T-helper 2 cell treated with Interferon-gamma antibody and Interleukin-4, amounts not matched to agents 5 μg/mL and 100 μg/mL, for 36 hours (primary cell): ENCODE results near the gene ATP5F1D.
A peak's percentile ranks its signal among the peaks of the same experiment; 100 is the strongest.

Experiments used
- DNase-seq: peaks from one replicate; pipeline ENCODE4 v3.0.0; 2021; ENCODE audit warnings: low spot score
- H3K27ac Mint-ChIP-seq: one replicate; pipeline ENCODE4 v1.8.0; 2021; ENCODE audit warnings: mild to moderate bottlenecking, mixed read lengths
- H3K27me3 Mint-ChIP-seq: one replicate; pipeline ENCODE4 v1.8.0; 2021; ENCODE audit warnings: low read depth, mixed read lengths
- H3K36me3 Mint-ChIP-seq: one replicate; pipeline ENCODE4 v1.8.0; 2021; ENCODE audit warnings: low read depth, mixed read lengths
- H3K4me1 Mint-ChIP-seq: one replicate; pipeline ENCODE4 v1.8.0; 2021; ENCODE audit warnings: low read depth, mixed read lengths
- H3K4me3 Mint-ChIP-seq: one replicate; pipeline ENCODE4 v1.8.0; 2022; ENCODE audit warnings: mild to moderate bottlenecking, moderate library complexity, mixed read lengths
- H3K9me3 Mint-ChIP-seq: one replicate; pipeline ENCODE4 v1.8.0; 2021; ENCODE audit warnings: mixed read lengths

The ATP5F1D gene

DNA sequence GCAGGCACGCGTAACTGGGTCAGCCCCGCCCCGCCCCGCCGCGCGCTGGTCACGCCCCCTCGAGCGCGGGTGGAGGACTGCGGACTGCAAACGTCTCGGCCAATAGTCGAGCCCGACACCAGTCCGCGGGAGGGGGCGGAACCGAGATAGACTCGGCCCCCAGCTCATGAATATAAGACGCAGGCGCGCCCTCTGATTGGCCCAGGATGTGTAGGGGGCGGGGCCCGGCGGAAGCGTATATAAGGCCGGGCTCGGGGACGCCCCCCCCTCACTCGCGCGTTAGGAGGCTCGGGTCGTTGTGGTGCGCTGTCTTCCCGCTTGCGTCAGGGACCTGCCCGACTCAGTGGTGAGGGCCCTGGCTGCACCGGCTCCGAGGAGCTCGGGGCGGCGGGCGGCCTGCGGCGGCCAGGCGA is 27.5 kb downstream of the ATP5F1D start, which contains the start of gene CIRBP:
Gene CIRBP, plus strand, starts transcription at position 268 of the 413 bp plus-strand sequence. CDS start 1,602 bp downstream, outside the sequence.
- Mint-ChIP-seq H3K36me3 (peaks cover 40% of the 10 kb centered on the region), H3K4me1 (peaks cover 39% of the 10 kb centered on the region), H3K27ac (peak within 1 kb of the TSS; percentile 89), H3K27me3 (peaks cover 3% of the 10 kb centered on the region), H3K4me3 (peak within 1 kb of the TSS; percentile 83), H3K9me3 (no peaks in the 10 kb centered on the region)
- peak; percentile 100 for DNase-seq

DNA sequence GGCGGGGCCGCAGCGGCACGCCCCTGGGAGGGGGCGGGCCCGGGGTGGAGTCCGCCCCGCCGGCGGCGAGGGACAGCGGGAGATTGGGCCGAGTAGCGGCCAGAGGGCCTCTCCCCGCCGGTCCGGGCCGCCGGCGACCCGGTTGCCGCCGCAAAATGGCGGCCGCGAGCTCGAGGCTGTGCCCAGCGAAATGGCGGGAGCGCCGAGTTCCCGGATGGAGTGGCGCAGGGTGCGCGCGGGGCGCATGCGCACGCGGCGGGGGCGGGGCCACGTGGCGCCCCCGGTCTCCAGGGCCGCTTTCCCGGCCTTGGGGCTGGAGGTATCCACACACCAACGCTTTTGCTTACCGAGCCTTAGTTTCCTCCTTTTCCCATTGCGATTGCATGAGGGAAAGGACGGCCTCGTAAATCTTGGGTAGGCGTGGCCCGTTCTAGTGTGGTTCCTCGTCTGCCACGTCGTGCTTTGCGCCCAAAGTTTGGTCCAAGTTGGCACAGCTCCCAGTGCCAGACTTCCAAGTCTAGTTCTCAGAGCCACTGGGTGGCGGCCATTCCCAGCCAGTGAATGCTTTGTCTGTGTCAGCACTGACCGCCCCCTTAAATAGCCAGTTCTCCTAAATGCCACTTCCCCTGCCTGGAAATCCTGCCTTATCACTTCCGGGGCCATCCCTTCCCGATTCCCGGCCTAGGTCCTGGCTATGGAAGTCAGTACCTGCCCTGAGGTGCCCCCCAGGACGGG is 28.1 kb downstream of the ATP5F1D start:
- Mint-ChIP-seq H3K4me3 (peak overlapping the region; percentile 83), H3K4me1 (peaks cover 39% of the 10 kb centered on the region), H3K27ac (peak overlapping the region; percentile 87), H3K9me3 (no peaks in the 10 kb centered on the region), H3K36me3 (peaks cover 44% of the 10 kb centered on the region), H3K27me3 (peaks cover 3% of the 10 kb centered on the region)
- DNase-seq, result peak; percentile 86

DNA sequence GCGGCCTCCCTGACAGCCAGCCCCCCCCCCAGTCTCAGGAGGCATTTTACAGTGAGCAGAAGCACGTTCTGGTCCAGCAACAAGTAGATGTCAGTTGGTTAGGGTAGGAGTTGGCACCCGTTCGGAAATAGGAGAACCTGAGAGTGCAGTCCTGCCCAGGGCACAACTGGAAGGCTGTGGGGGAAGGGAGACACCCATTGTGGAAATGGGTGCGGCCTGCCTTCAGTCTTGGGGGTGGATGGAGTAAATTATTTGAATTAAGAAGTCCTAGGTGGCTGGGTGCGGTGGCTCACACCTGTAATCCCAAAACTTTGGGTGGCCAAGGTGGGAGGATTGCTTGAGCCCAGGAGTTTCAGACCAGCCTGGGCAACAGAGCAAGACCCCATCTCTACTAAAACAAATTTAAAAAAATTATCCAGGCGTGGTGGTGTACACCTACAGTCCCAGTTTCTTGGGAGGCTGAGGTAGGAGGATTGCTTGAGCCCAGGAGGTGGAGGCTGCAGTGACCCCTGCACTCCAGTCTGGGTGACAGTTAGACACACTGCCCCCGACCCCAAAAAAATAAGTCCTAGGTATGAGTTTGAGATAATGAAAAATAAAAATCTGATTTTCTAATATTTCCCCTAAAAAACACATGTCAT is 28.8 kb downstream of the ATP5F1D start:
- H3K27me3 Mint-ChIP-seq, result peaks cover 3% of the 10 kb centered on the region
- peaks cover 36% of the 10 kb centered on the region for H3K4me1 Mint-ChIP-seq
- DNase-seq, result no peak
- H3K36me3 Mint-ChIP-seq, result peaks cover 44% of the 10 kb centered on the region
- H3K27ac Mint-ChIP-seq, result peak overlapping the region; percentile 87
- no peaks in the 10 kb centered on the region for H3K9me3 Mint-ChIP-seq
- H3K4me3 Mint-ChIP-seq, result peak overlapping the region; percentile 83

DNA sequence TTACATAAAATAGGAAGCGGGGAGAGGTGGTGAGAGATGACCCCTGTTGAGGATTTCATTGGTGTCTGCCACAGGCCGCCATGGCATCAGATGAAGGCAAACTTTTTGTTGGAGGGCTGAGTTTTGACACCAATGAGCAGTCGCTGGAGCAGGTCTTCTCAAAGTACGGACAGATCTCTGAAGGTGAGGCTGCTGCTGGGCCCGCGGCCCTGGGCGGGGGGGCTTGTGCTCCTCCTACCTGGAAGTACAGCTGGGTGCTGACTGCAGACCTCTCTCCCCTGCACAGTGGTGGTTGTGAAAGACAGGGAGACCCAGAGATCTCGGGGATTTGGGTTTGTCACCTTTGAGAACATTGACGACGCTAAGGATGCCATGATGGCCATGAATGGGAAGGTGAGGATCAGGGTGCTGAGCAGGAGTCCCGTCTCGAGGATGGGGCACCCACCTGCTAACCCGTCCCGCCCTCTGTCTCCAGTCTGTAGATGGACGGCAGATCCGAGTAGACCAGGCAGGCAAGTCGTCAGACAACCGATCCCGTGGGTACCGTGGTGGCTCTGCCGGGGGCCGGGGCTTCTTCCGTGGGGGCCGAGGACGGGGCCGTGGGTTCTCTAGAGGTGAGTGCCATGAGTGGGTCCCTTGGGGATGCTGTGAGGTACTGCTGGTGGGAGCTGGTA is 29.4 kb downstream of the ATP5F1D start:
- Mint-ChIP-seq H3K27ac (peak overlapping the region; percentile 87), H3K4me3 (peak overlapping the region; percentile 83), H3K9me3 (no peaks in the 10 kb centered on the region), H3K4me1 (peaks cover 32% of the 10 kb centered on the region), H3K36me3 (peaks cover 44% of the 10 kb centered on the region), H3K27me3 (peaks cover 3% of the 10 kb centered on the region)
- DNase-seq, result no peak

DNA sequence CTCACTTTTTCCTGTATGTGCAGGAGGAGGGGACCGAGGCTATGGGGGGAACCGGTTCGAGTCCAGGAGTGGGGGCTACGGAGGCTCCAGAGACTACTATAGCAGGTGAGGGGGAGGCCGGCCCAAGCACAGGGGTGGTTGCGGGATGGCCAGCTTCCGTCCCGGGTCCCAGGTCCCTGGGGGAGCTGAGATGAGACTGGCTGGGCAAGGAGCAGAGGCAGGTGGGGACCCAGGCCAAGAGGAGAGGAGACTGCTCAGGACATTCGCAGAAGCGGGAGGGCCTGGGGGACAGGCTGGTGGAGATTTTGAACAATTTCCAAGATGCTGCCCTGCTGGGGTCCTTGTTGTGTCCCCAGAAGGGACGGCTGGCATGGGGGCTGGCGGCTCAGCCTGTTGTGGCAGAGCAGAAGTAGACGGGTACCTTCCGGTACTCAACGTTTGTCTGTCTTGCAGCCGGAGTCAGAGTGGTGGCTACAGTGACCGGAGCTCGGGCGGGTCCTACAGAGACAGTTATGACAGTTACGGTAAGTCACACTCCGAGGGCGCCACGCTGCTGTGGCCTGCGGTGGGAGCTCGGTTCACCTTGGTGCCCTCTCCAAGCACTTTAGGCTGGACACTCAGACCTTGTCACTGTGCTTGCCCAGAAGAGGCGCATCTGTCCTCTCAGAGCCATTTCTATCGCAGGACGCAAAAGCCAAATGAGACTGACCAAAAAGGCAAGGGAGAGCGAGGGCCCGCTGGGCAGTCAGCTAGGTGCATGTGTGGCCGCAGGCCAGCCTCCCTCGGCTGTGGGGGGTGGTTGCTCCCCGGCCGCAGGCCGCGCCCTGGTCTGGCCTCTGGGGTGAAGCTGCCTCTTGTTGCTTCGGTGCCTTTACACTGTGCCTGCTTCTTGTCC is 30.2 kb downstream of the ATP5F1D start:
- Mint-ChIP-seq H3K9me3 (no peaks in the 10 kb centered on the region), H3K27me3 (peaks cover 3% of the 10 kb centered on the region), H3K4me3 (peak overlapping the region; percentile 83), H3K27ac (peak overlapping the region; percentile 87), H3K36me3 (peaks cover 48% of the 10 kb centered on the region), H3K4me1 (peaks cover 35% of the 10 kb centered on the region)
- no peak for DNase-seq

DNA sequence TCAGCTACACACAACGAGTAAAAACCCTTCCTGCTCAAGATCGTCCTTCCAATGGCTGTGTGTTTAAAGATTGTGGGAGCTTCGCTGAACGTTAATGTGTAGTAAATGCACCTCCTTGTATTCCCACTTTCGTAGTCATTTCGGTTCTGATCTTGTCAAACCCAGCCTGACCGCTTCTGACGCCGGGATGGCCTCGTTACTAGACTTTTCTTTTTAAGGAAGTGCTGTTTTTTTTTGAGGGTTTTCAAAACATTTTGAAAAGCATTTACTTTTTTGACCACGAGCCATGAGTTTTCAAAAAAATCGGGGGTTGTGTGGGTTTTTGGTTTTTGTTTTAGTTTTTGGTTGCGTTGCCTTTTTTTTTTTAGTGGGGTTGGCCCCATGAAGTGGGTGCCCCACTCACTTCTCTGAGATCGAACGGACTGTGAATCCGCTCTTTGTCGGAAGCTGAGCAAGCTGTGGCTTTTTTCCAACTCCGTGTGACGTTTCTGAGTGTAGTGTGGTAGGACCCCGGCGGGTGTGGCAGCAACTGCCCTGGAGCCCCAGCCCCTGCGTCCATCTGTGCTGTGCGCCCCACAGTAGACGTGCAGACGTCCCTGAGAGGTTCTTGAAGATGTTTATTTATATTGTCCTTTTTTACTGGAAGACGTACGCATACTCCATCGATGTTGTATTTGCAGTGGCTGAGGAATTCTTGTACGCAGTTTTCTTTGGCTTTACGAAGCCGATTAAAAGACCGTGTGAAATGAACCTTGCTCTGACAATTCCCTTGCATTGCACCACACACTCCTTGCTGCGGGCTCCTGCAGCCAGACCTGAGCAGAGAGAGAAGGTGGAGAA is 31.1 kb downstream of the ATP5F1D start:
- no peak for DNase-seq
- peaks cover 50% of the 10 kb centered on the region for H3K36me3 Mint-ChIP-seq
- H3K4me3 Mint-ChIP-seq, result peak overlapping the region; percentile 50
- H3K27ac Mint-ChIP-seq, result peak overlapping the region; percentile 47
- H3K4me1 Mint-ChIP-seq, result peaks cover 33% of the 10 kb centered on the region
- H3K27me3 Mint-ChIP-seq, result no peaks in the 10 kb centered on the region
- no peaks in the 10 kb centered on the region for H3K9me3 Mint-ChIP-seq

DNA sequence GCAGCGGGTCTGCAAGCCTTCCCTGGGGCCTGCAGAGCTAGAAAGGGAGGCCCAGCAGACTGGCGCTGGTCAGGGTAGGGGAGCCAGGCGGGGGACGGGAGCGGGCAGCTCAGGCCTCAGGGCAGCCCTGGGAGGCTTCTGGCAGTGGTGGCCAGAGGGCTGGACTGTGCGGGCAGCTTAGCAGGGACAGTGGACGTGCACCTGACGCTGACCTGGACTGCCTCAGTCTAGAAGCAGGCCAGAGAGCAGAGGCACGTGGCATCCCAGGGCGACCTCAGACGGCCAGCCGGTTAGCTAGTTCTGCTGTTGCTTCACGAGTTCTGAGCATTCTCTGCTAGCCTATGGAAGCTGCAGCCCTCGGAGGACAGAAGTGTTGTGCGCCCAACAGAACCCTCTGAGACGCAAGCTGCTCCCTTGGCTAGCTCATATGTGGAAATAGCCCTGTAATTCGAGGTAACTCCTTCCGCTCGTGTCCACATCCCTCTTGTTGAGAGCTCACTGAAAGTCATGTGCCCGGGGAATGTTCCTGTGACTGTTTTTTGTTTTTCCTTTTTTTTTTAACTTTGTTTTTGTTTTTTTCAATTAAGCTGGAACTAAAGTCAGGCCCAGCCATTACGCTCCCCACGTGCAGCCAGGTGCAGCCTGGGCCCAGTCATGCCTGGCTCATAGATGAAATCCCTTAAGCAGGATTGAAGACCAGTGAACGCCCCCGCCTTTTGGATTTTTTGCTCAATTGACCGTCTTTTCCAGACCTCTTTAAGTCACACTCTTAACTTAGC is 31.9 kb downstream of the ATP5F1D start:
- peaks cover 56% of the 10 kb centered on the region for H3K36me3 Mint-ChIP-seq
- no peaks in the 10 kb centered on the region for H3K9me3 Mint-ChIP-seq
- H3K27ac Mint-ChIP-seq, result peak overlapping the region; percentile 65
- peaks cover 32% of the 10 kb centered on the region for H3K4me1 Mint-ChIP-seq
- H3K4me3 Mint-ChIP-seq, result peak overlapping the region; percentile 50
- no peaks in the 10 kb centered on the region for H3K27me3 Mint-ChIP-seq
- no peak for DNase-seq

DNA sequence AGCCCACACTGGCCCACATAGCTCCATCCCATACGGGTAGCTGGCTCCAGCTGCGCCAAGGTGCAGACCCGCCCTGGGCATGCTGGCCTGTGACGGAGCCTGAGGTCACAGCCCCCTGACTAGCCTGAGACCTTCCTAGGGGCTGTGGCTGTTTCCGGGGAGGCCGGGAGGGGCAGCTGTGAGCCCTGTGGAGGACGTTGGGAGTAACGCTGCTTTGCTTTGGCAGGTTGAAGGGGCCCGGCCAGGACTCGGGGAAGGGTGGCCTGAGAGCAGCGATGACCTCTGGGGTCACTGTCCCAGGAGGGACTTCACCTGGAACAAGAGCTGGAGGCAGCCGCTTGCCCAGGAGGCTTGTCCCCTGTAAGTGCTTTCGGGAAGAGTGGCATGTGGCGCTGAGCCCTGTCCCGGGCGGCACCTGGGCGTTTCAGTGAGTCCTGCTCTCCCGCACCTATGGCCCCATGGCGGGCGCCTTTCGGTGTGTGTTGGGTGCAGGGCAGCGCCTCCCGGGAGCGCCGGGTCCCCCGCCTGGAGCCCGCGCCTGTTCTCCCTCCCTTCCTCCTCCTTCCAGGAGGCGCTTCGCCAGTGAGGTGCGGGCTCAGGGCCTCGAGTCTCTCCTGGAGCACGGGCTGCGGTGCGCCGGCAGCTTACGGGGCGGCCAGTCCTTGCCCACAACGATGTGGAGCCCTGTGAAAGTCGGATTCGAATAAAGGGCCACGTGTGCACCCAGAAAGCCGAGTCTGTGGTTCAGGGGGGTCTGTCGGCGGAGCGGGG is 32.7 kb downstream of the ATP5F1D start:
- peaks cover 56% of the 10 kb centered on the region for H3K36me3 Mint-ChIP-seq
- no peak for DNase-seq
- peak overlapping the region; percentile 72 for H3K4me3 Mint-ChIP-seq
- H3K4me1 Mint-ChIP-seq, result peaks cover 26% of the 10 kb centered on the region
- no peaks in the 10 kb centered on the region for H3K9me3 Mint-ChIP-seq
- peak overlapping the region; percentile 74 for H3K27ac Mint-ChIP-seq
- no peaks in the 10 kb centered on the region for H3K27me3 Mint-ChIP-seq

DNA sequence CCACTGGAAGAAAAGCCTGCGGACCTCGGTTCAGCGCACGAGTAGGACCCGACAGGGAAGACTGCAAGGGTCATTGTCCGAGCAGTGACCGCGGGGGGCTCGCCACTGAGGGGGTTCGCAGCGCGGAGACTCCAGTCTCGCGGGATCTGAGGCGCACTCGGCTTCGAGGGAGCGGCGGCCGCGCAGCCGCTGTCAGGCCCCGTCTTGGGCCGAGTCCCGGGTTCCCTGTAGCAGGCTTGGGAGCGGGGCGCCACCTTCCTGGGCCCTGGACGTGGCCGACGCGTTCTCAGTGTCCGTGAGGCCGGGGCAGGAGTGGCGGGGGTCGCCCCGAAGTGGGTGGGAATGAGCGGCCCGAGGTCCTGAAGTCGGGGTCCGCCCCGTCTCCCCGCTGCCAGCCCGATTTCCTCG is 33.3 kb downstream of the ATP5F1D start:
- no peak for DNase-seq
- Mint-ChIP-seq H3K4me3 (peak overlapping the region; percentile 72), H3K36me3 (peaks cover 61% of the 10 kb centered on the region), H3K4me1 (peaks cover 28% of the 10 kb centered on the region), H3K27me3 (no peaks in the 10 kb centered on the region), H3K9me3 (no peaks in the 10 kb centered on the region), H3K27ac (peak overlapping the region; percentile 74)

DNA sequence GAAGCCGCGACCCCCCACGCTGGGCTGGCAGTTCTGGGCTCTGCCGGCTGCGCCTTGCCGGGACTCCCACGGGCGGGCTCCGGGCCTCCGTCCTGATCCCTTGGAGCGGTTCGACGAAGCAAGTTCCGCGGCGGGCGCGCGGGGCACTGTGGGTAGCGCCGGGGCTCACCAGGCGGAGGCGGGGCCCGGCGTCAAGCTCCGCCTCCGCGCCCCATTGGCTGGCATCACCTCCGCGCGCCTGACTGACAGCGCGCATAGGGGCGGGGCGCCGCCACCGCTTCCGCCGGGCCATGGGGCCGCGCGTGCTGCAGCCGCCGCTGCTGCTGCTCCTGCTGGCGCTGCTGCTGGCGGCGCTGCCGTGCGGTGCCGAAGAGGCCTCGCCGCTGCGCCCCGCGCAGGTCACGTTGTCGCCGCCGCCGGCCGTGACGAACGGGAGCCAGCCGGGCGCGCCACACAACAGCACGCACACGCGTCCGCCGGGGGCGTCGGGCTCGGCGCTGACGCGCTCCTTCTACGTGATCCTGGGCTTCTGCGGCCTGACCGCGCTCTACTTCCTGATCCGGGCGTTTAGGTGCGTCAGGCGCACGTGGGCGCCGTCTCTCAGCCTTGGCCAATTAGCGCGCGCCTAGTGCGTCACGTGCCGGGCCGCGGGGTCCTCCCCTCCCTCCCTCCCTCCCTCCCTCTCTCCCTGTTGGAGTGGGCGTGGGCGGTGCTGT is 33.9 kb downstream of the ATP5F1D start, which contains the start of gene FAM174C:
Gene FAM174C, plus strand, starts transcription at position 271 of the 716 bp plus-strand sequence. Its CDS starts 20 bp downstream, at position 291.
- Mint-ChIP-seq H3K27me3 (no peaks in the 10 kb centered on the region), H3K4me1 (peaks cover 27% of the 10 kb centered on the region), H3K9me3 (no peaks in the 10 kb centered on the region), H3K36me3 (peaks cover 59% of the 10 kb centered on the region), H3K4me3 (peak within 1 kb of the TSS; percentile 88), H3K27ac (peak within 1 kb of the TSS; percentile 97)
- peak; percentile 96 for DNase-seq

DNA sequence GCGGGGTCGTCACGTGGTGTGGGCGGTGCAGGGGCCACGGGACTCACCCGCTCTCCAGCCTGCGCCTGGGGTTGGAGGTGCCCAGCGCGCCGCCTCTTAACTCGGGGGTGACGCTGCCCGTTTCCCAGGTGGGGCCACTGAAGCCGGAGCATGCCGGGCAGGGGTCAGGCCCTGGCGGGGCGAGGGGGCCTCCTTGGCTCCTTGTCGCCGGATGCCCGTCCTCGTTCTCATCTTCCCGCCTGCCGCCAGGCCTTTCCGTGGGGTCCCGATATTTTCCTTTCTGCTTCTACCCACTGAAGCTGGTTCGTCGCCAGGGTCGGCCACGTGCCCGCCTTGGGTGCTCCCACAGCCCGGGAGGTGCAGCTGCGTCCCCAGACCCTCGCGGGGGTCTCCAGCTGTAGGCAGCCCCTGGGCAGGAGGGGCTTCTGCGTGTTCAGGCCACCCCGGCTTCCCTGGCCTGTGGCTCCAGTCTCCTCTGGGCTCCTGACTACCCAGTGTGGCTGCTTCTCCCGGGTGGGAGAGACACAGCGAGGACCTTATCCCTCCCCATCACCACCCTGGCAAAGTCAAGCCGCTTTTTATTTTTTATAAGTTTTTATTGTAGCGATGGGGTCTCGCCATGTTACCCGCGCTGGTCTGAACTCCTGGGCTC is 34.6 kb downstream of the ATP5F1D start:
- Mint-ChIP-seq H3K36me3 (peaks cover 53% of the 10 kb centered on the region), H3K4me3 (peak overlapping the region; percentile 88), H3K27me3 (no peaks in the 10 kb centered on the region), H3K27ac (peak overlapping the region; percentile 97), H3K9me3 (no peaks in the 10 kb centered on the region), H3K4me1 (peaks cover 22% of the 10 kb centered on the region)
- no peak for DNase-seq
